Fibroblast of the aortic adventitia (primary cell): ENCODE measurements around the gene ODF4. TPM values are rescaled to one million over a fixed set of nuclear protein-coding genes. Genes with fewer than 3 reads are reported as not detected.
"Not testable (repeated sequence)": the region's sequence is repeated elsewhere in the genome, so short reads cannot be mapped to it uniquely, and the experiment has no call there.

ENCODE experiments used
- DNase-seq: peaks from one replicate; pipeline ENCODE4 v3.0.0-alpha.2; 2010; ENCODE audit warnings: low read depth
- H3K4me3 ChIP-seq: 2 replicates; pipeline ENCODE4 v1.5.1; 2011; ENCODE audit warnings: low read depth, mild to moderate bottlenecking, control low read depth, low read length, moderate library complexity
- total RNA-seq: library from RNA; depleted of rRNA; stranded (reverse); fragments of >200 nt; gene quantifications from 2 replicates; pipeline ENCODE4 v1.2.3, GENCODE V29; 2012; ENCODE audit warnings: low replicate concordance
- TF ChIP-seq, protein P1 (sequence below): IDR thresholded peaks from 2 replicates; pipeline ENCODE4 v1.5.1; 2011; ENCODE audit warnings: mild to moderate bottlenecking, low read length, control low read depth, inconsistent platforms; ENCODE audit not compliant: insufficient read depth

The ODF4 gene
- total RNA-seq, 1 donor = not detected

DNA sequence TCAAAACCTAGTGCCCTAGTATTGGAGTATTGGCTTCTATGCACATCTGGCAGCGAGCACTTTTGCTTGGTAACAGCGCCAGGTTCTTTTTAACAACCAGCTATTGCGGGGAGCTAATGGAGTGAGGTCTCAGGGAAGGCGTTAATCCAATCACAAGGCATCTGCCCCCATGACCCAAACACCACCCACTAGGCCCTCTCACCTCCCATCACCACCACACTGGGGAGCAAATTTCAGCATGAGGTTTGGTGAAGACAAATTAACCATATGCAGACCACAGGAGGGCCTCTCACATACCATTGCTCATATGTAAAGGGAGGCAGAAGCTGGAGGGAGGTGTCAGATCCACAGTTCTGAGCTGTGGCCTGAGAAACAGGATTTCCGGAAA is 893 bp upstream of the ODF4 start:
- TF ChIP-seq, protein P1, sequence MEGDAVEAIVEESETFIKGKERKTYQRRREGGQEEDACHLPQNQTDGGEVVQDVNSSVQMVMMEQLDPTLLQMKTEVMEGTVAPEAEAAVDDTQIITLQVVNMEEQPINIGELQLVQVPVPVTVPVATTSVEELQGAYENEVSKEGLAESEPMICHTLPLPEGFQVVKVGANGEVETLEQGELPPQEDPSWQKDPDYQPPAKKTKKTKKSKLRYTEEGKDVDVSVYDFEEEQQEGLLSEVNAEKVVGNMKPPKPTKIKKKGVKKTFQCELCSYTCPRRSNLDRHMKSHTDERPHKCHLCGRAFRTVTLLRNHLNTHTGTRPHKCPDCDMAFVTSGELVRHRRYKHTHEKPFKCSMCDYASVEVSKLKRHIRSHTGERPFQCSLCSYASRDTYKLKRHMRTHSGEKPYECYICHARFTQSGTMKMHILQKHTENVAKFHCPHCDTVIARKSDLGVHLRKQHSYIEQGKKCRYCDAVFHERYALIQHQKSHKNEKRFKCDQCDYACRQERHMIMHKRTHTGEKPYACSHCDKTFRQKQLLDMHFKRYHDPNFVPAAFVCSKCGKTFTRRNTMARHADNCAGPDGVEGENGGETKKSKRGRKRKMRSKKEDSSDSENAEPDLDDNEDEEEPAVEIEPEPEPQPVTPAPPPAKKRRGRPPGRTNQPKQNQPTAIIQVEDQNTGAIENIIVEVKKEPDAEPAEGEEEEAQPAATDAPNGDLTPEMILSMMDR = no peak
- no peak for DNase-seq
- no peak overlapping the region for H3K4me3 ChIP-seq

DNA sequence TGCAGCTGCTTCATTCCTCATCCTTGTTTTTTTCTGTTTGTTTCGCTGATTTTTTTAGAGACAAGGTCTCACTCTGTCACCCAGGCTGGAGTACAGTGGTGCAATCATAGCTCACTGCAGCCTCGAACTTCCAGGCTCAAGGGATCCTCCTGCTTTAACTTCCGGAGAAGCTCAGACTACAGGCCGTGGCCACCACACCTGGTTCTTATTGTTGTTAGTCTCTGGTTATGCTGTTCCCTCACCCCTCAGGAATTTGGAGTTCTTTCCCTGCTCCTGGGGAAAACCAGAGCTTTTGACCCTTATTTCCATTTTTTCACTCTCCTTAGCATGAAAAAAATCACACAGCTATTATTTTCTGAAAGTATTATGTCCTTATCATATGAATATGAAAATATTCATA is 1.8 kb downstream of the ODF4 start:
- TF ChIP-seq, protein P1 = no peak
- H3K4me3 ChIP-seq = no peak overlapping the region
- no peak for DNase-seq

DNA sequence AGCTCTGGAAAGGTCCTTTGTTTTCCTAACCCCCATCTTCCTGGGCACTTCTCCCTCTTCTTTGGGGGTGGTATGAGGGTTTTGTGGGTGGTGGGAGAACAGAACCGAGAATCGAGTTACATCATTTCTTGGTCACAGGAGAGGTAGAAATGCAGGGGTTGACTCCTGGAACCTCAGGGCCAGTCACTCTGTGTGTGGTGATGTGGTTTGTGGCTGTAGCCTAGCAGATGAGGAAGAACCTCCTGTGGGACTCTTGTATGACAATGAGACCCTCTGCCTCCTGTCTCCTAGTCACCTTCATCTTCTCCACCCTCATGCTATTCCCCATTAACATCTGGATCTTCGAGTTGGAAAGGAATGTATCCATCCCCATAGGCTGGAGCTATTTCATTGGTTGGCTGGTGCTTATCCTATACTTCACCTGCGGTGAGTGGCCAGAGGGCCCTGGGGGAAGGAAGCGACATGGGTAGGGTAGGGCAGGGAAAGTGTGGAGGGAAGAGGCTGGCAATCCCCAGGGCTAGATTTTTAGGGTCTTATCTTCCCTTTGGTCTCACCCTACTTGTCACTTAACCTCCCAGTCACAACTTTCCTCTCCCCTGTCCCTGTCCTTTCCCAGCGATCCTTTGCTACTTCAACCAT is 5.5 kb downstream of the ODF4 start:
- TF ChIP-seq, protein P1 = no peak
- H3K4me3 ChIP-seq = no peak overlapping the region
- no peak for DNase-seq

DNA sequence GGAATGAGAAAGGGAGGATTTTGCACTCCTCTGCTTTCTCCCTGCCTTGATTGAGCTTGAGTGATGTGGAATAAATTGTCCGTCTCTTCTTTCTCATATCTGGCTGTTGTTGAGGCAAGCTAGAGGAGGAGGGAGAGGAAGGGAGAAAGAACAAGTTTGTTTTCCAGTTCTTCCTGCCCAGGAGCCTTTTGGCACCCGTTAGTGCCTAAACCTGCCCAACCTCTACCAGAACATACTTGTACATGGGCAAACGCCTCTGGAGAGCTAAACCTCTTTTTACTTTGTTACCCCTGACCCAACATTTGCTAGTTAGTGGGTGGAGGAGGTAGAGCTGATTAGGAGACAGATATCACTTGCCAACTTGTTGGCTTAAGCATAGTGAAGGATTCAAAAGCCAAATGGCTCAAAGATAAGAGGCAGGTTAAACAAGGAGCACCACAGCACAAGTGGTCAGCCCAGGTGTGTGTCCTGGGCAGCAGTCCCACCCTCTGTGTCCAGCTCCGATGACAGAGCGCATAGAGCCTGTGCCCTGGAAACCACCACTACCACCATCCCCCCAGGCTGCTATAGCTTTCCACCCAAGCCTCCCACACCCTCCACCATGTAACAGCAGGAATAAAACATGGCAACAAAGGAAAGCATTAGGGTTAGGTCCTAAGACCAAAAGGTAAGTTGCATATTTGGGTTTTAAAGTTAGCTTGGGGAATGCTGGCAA is 6.5 kb downstream of the ODF4 start:
- no peak for DNase-seq
- no peak overlapping the region for H3K4me3 ChIP-seq
- TF ChIP-seq, protein P1 = no peak

DNA sequence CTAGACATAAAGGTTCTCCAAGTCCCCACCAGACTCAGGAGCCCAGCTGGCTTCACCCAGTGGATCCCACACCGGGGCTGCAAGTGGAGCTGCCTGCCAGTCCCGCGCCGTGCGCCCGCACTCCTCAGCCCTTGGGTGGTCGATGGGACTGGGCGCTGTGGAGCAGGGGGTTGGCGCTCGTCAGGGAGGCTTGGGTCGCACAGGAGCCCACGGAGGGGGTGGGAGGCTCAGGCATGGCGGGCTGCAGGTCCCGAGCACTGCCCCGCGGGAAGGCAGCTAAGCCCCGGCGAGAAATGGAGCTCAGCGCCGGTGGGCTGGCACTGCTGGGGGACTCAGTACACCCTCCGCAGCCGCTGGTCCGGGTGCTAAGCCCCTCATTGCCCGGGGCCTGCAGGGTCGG is 7.4 kb downstream of the ODF4 start:
- not testable (repeated sequence) for H3K4me3 ChIP-seq, DNase-seq

DNA sequence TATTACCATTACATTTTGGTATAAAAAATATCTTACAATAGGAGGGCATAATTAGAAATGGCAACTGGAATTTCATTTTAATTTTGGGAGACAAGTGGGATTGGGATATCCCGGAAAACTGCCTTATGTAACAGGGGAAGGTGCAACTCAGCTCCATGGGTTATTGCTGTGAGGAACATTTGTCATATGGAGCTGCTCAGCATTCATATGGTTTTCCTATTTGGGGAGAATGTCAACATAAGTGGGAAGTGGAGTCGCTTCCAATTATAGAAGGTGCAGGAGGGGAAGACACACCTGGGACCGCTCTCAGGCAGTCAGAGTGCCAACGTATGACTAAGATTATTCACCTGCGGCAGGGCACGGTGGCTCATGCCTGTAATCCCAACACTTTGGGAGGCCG is 10.7 kb downstream of the ODF4 start:
- TF ChIP-seq, protein P1 = no peak
- no peak for DNase-seq
- no peak overlapping the region for H3K4me3 ChIP-seq

DNA sequence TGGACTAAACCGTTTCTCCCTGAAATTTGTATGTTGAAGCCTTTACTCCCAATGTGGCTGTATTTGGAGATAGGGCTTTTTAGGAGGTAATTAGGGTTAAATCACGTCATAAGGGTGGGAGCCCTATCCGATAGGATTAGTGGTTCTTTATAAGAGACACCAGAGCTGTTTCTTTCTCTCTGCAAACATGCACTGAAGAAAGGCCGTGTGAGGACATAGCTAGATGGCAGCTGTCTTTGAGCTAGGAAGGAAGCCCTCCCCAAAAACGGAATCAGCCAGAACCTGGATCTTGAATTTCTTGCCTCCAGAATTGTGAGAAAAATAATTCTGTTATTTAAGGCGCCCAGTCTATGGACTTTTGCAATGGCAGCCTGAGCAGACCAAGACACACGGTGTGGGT is 14.1 kb downstream of the ODF4 start:
- DNase-seq = no peak
- TF ChIP-seq, protein P1 = no peak
- H3K4me3 ChIP-seq = no peak overlapping the region
